ENCODE data around the gene DUSP3.

DUSP3 gene

GRCh38 chr17:43767713-43768059, 11.1 kb downstream of the DUSP3 start:
- Histone ChIP-seq H3K36me3 (ENCODE audit: control insufficient read depth, insufficient read depth, low read length) (no peaks in the 10 kb centered on the region; the same call in 1 of the 2 replicates), H3K4me3 (replicated peaks; ENCODE audit: low read depth, low read length) (no peak overlapping the region), H3K27me3 (replicated peaks; ENCODE audit: control insufficient read depth, insufficient read depth, low read length) (no peaks in the 10 kb centered on the region)
- DNase-seq (ENCODE audit: extremely low read depth, insufficient read length) = no peak
- TF ChIP-seq CTCF (IDR thresholded peaks at IDR 0.05; ENCODE audit: insufficient read depth, low read length, poor library complexity, severe bottlenecking) = no peak

GRCh38 chr17:43767053-43767712, 11.6 kb downstream of the DUSP3 start:
- no peak overlapping the region for H3K4me3 ChIP-seq (replicated peaks; ENCODE audit: low read depth, low read length)
- DNase-seq (ENCODE audit: extremely low read depth, insufficient read length) = no peak
- H3K27me3 ChIP-seq (replicated peaks; ENCODE audit: control insufficient read depth, insufficient read depth, low read length) = no peaks in the 10 kb centered on the region; the same call in 1 of the 2 replicates
- no peaks in the 10 kb centered on the region for H3K36me3 ChIP-seq (ENCODE audit: control insufficient read depth, insufficient read depth, low read length)
- TF ChIP-seq CTCF (IDR thresholded peaks at IDR 0.05; ENCODE audit: insufficient read depth, low read length, poor library complexity, severe bottlenecking) = no peak

- DNase-seq (ENCODE audit: extremely low read depth, insufficient read length) = no peak
- no peaks in the 10 kb centered on the region; the same call in 1 of the 2 replicates for H3K27me3 ChIP-seq (replicated peaks; ENCODE audit: control insufficient read depth, insufficient read depth, low read length)
- no peaks in the 10 kb centered on the region for H3K36me3 ChIP-seq (ENCODE audit: control insufficient read depth, insufficient read depth, low read length)
- peak; percentile 80 for TF ChIP-seq CTCF (IDR thresholded peaks at IDR 0.05; ENCODE audit: insufficient read depth, low read length, poor library complexity, severe bottlenecking)
- no peak overlapping the region for H3K4me3 ChIP-seq (replicated peaks; ENCODE audit: low read depth, low read length)
Measured at GRCh38 chr17:43766413-43767052, 12.2 kb downstream of the DUSP3 start.

- no peaks in the 10 kb centered on the region for H3K36me3 ChIP-seq (ENCODE audit: control insufficient read depth, insufficient read depth, low read length)
- peak; percentile 98 for TF ChIP-seq CTCF (IDR thresholded peaks at IDR 0.05; ENCODE audit: insufficient read depth, low read length, poor library complexity, severe bottlenecking)
- DNase-seq (ENCODE audit: extremely low read depth, insufficient read length) = peak; percentile 58
- peaks cover 1% of the 10 kb centered on the region; the same call in 1 of the 2 replicates for H3K27me3 ChIP-seq (replicated peaks; ENCODE audit: control insufficient read depth, insufficient read depth, low read length)
- H3K4me3 ChIP-seq (replicated peaks; ENCODE audit: low read depth, low read length) = no peak overlapping the region
Measured at GRCh38 chr17:43760254-43760852, 18.4 kb downstream of the DUSP3 start.

- H3K36me3 ChIP-seq (ENCODE audit: control insufficient read depth, insufficient read depth, low read length) = no peaks in the 10 kb centered on the region
- H3K4me3 ChIP-seq (replicated peaks; ENCODE audit: low read depth, low read length) = no peak overlapping the region
- no peak for TF ChIP-seq CTCF (IDR thresholded peaks at IDR 0.05; ENCODE audit: insufficient read depth, low read length, poor library complexity, severe bottlenecking)
- no peak for DNase-seq (ENCODE audit: extremely low read depth, insufficient read length)
- peaks cover 1% of the 10 kb centered on the region; the same call in 1 of the 2 replicates for H3K27me3 ChIP-seq (replicated peaks; ENCODE audit: control insufficient read depth, insufficient read depth, low read length)
Measured at GRCh38 chr17:43759836-43760235, 18.9 kb downstream of the DUSP3 start.

All from GM06990 (cell line).